Activated T-helper 17 cell treated with anti-CD3 and anti-CD28 coated beads, Interleukin-2, amount 50 U/mL, for 72 hours (primary cell): Measurements from ENCODE around the gene DTNBP1. TPM values are rescaled to one million over a fixed set of nuclear protein-coding genes. Genes with fewer than 3 reads are reported as not detected.

Experiments
- ATAC-seq: fragments of 150-1000 bp; cut with Tn5 transposase; replicated peaks from 2 replicates; pipeline ENCODE4 v1.10.0; 2021; ENCODE audit warnings: mild to moderate bottlenecking, moderate library complexity
- H3K27ac Mint-ChIP-seq: one replicate; pipeline ENCODE4 v1.8.0; 2022; ENCODE audit warnings: mixed read lengths
- H3K27me3 Mint-ChIP-seq: one replicate; pipeline ENCODE4 v1.8.0; 2022; ENCODE audit warnings: mixed read lengths
- H3K36me3 Mint-ChIP-seq: one replicate; pipeline ENCODE4 v1.8.0; 2022; ENCODE audit warnings: low read depth, mild to moderate bottlenecking, mixed read lengths
- H3K4me1 Mint-ChIP-seq: one replicate; pipeline ENCODE4 v1.8.0; 2022; ENCODE audit warnings: mixed read lengths
- H3K4me3 Mint-ChIP-seq: one replicate; pipeline ENCODE4 v1.8.0; 2022; ENCODE audit warnings: mild to moderate bottlenecking, mixed read lengths
- H3K9me3 Mint-ChIP-seq: one replicate; pipeline ENCODE4 v1.8.0; 2022; ENCODE audit warnings: mixed read lengths
- total RNA-seq, 2 donors: library from RNA; stranded (reverse); gene quantifications; one replicate each; pipeline ENCODE4 v1.2.3, GENCODE V29; 2022

Gene DTNBP1
- total RNA-seq, 2 donors from 2014 or later: 13.8 to 24.8 TPM

DNA sequence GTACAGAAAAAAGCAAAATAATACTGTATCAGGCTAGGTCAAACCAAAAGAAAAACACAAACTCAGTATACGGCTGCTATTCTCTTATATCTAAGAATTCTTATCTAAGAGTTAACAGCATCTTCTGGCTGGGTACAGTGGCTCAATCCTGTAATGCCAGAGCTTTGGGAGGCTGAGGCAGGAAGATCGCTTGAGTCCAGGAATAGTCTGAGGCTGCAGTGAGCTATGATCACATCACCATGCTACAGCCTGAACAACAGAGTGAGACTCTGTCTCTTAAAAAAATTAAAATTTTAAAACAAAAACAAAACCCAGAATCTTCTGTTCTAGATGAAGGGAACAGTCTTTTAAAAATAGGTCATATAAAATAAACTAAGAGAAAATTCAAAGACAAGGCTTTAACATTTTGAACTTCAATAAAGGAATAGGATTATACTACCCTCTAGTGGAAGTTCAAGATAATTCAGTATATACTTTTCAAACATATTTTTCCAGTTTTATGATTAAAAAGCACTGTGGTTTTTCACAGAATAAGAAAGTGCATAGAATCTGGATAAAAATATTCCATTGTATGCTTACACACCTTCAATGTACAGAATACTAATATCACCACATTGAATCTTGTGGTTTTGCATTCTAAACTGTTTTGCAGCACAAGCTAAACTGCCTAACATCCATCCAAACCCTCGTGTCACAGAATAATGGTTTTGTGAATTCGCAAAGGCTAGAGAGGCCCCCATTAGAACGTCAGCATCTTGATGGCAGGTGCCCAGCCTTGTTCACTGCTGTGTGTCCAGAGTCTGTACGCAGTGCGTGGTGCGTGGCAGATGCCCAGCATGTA is 39.3 kb downstream of the DTNBP1 start:
- peak; percentile 12 for ATAC-seq
- Mint-ChIP-seq H3K27ac (no peak overlapping the region), H3K9me3 (no peaks in the 10 kb centered on the region), H3K4me3 (no peak overlapping the region), H3K27me3 (no peaks in the 10 kb centered on the region), H3K36me3 (peaks cover 24% of the 10 kb centered on the region), H3K4me1 (peaks cover 11% of the 10 kb centered on the region)

DNA sequence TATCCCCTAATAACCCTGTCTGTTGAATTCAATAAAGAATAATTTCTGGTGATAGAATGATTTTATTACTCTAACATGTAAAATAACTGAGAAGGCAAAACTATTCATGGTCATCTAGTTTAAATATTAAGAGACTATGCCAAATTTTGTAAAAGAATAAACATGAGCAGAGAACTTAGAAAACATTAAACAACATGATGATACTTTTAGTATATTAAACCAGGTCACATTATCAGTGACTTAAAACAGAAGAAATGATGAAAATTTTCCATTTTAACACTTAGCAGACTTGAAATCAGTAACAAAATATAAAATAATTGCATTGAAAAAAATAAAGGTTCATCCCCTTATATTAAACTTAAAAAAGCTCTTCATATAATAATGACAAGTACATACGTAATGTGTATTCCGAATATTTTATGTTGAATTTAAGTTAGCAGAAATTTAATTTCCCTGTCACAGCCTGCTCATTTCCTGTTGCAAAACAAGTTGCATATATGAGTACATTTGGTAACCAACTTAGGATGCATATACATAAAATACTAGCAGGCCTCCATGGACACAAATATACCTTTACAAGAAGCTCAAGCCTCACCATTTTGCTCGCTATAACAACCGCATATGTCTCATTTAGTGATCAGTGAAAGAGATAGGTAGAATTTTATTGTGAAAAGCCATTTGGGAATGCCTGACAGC is 40.6 kb downstream of the DTNBP1 start:
- peak overlapping the region; percentile 76 for H3K27ac Mint-ChIP-seq
- peaks cover 20% of the 10 kb centered on the region for H3K36me3 Mint-ChIP-seq
- H3K4me1 Mint-ChIP-seq: peaks cover 6% of the 10 kb centered on the region
- no peaks in the 10 kb centered on the region for H3K27me3 Mint-ChIP-seq
- no peaks in the 10 kb centered on the region for H3K9me3 Mint-ChIP-seq
- no peak for ATAC-seq
- H3K4me3 Mint-ChIP-seq: no peak overlapping the region

DNA sequence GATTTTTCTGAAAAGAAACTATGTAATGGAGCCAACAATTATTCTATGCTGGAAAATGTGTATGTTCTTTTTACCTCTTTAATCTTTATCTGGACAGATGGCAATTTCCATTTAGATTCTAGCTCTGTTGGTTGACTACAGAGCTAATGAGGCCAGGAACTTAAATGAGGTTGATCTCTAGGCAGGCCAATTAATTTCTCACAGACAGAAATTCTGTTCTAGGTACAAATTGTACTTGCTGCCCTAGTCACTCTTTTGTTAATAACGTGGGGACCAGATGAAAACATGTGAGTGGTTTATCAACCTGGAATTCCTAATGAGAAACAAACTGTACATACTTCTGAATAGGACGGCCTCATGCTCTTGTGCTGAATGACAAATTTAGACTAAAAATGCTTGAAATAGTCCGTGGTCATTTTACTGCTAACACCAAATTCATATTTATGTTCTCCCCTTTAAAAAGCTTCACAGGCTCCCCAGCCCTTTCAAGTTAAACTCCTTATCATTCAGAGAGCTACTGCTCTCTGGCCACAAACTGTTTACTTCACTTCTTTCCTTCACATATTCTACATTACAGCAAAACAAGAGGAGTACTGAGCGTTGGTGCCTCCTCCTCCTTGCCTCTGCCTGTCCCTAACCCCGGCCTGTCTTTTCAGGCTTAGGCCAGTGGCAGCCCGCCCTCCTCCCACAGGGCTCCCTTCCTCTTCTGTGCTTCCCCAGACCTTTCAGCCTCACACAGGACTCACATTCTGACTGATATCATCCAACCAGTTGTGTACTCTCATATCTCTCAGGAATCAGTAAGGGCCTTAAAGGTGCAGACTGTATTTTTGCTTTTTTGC is 41.4 kb downstream of the DTNBP1 start:
- H3K27me3 Mint-ChIP-seq: no peaks in the 10 kb centered on the region
- no peaks in the 10 kb centered on the region for H3K9me3 Mint-ChIP-seq
- H3K4me3 Mint-ChIP-seq: no peak overlapping the region
- H3K36me3 Mint-ChIP-seq: peaks cover 12% of the 10 kb centered on the region
- H3K4me1 Mint-ChIP-seq: peaks cover 6% of the 10 kb centered on the region
- peak overlapping the region; percentile 76 for H3K27ac Mint-ChIP-seq
- peak; percentile 87 for ATAC-seq

GRCh38 chr6:15620611-15621010 is 42.2 kb downstream of the DTNBP1 start:
- no peaks in the 10 kb centered on the region for H3K9me3 Mint-ChIP-seq
- no peak overlapping the region for H3K27ac Mint-ChIP-seq
- ATAC-seq: no peak
- peaks cover 5% of the 10 kb centered on the region for H3K36me3 Mint-ChIP-seq
- H3K4me3 Mint-ChIP-seq: no peak overlapping the region
- H3K27me3 Mint-ChIP-seq: no peaks in the 10 kb centered on the region
- peaks cover 6% of the 10 kb centered on the region for H3K4me1 Mint-ChIP-seq

- Mint-ChIP-seq H3K36me3 (peaks cover 14% of the 10 kb centered on the region), H3K27me3 (no peaks in the 10 kb centered on the region), H3K4me3 (no peak overlapping the region), H3K4me1 (peaks cover 6% of the 10 kb centered on the region), H3K27ac (no peak overlapping the region), H3K9me3 (no peaks in the 10 kb centered on the region)
- no peak for ATAC-seq
Observed at GRCh38 chr6:15619330-15619729, 43.5 kb downstream of the DTNBP1 start.

DNA sequence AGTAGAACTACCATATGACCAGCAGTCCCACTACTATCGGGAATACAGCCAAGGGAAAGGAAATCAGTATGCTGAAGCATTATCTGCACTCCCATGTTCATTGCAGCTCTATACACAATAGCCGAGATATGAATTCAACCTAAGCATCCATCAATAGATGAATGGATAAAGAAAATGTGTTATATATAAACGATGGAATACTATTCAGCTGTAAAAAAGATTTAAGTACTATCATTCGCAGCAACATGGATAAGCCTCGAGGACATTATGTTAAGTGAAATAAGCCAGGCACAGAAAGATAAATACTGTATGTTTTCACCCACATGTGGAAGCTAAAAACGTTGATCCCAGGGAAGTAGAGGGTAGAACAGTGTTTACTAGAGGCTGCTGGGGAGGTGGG is 44.1 kb downstream of the DTNBP1 start:
- H3K27ac Mint-ChIP-seq: no peak overlapping the region
- no peak overlapping the region for H3K4me3 Mint-ChIP-seq
- no peaks in the 10 kb centered on the region for H3K9me3 Mint-ChIP-seq
- H3K36me3 Mint-ChIP-seq: peaks cover 20% of the 10 kb centered on the region
- ATAC-seq: no peak
- H3K4me1 Mint-ChIP-seq: peaks cover 11% of the 10 kb centered on the region
- no peaks in the 10 kb centered on the region for H3K27me3 Mint-ChIP-seq

GRCh38 chr6:15616261-15616660 is 46.6 kb downstream of the DTNBP1 start:
- Mint-ChIP-seq H3K27ac (peak overlapping the region; percentile 13), H3K9me3 (no peaks in the 10 kb centered on the region), H3K27me3 (no peaks in the 10 kb centered on the region), H3K4me3 (no peak overlapping the region), H3K4me1 (peaks cover 13% of the 10 kb centered on the region), H3K36me3 (peaks cover 41% of the 10 kb centered on the region)
- ATAC-seq: no peak

DNA sequence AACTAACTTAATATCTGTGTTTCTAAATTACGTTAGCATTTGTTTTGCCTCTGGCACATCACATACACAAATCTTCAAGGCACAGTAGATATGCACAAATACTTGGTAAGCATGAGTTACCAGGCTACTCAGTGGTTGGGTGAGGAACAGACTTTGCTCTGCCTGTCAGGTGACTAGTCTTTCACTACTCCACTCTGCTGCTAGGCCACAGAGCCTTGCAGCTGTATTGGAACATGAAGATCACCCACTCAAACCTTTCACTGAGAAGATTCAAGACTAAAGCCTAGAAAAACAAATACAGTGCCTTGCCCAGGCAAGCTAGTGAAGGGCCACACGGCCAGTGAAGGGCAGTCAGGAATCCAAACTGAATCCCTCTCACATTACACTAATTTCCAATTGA is 47.0 kb downstream of the DTNBP1 start:
- Mint-ChIP-seq H3K9me3 (no peaks in the 10 kb centered on the region), H3K36me3 (peaks cover 44% of the 10 kb centered on the region), H3K4me3 (no peak overlapping the region), H3K27ac (peak overlapping the region; percentile 13), H3K4me1 (peaks cover 13% of the 10 kb centered on the region), H3K27me3 (no peaks in the 10 kb centered on the region)
- ATAC-seq: no peak

GRCh38 chr6:15614277-15614676 is 48.6 kb downstream of the DTNBP1 start:
- peaks cover 55% of the 10 kb centered on the region for H3K36me3 Mint-ChIP-seq

GRCh38 chr6:15608396-15608795 is 54.4 kb downstream of the DTNBP1 start:
- H3K4me3 Mint-ChIP-seq: no peak overlapping the region
- peaks cover 12% of the 10 kb centered on the region for H3K4me1 Mint-ChIP-seq
- H3K9me3 Mint-ChIP-seq: no peaks in the 10 kb centered on the region
- H3K36me3 Mint-ChIP-seq: peaks cover 67% of the 10 kb centered on the region
- H3K27me3 Mint-ChIP-seq: no peaks in the 10 kb centered on the region
- H3K27ac Mint-ChIP-seq: no peak overlapping the region
- no peak for ATAC-seq

More at GRCh38 chr6:15614277-15614676, 48.6 kb downstream of the DTNBP1 start:
- Mint-ChIP-seq H3K9me3 (no peaks in the 10 kb centered on the region), H3K27ac (no peak overlapping the region), H3K4me3 (no peak overlapping the region), H3K27me3 (no peaks in the 10 kb centered on the region), H3K4me1 (peaks cover 13% of the 10 kb centered on the region)
- no peak for ATAC-seq

- Mint-ChIP-seq H3K36me3 (peaks cover 62% of the 10 kb centered on the region), H3K4me1 (peaks cover 8% of the 10 kb centered on the region), H3K4me3 (no peak overlapping the region), H3K27ac (no peak overlapping the region), H3K9me3 (no peaks in the 10 kb centered on the region), H3K27me3 (no peaks in the 10 kb centered on the region)
- ATAC-seq: no peak
Observed at GRCh38 chr6:15607603-15608002, 55.2 kb downstream of the DTNBP1 start.

GRCh38 chr6:15606347-15606746 is 56.5 kb downstream of the DTNBP1 start:
- H3K36me3 Mint-ChIP-seq: peaks cover 60% of the 10 kb centered on the region

DNA sequence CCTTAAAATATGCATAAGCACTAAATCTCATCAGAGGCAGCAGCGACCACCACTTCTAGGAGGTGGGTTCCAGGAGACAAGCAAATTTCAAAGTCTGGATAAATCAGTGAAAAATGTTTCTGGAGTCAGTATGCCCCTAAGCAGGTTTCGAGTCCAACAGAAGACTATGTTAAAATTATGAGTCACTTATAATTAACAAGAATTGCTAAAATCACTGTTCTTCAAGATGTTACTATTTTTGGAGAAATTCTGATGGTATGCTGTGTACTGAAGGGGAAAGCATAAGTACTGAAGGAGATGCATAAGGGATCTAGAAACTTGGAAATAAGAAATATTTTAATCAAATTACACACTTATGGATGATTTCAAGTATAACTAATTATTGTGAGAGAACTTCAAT is 58.0 kb downstream of the DTNBP1 start:
- peaks cover 62% of the 10 kb centered on the region for H3K36me3 Mint-ChIP-seq
- no peak overlapping the region for H3K27ac Mint-ChIP-seq
- H3K4me1 Mint-ChIP-seq: peaks cover 5% of the 10 kb centered on the region
- no peaks in the 10 kb centered on the region for H3K9me3 Mint-ChIP-seq
- no peaks in the 10 kb centered on the region for H3K27me3 Mint-ChIP-seq
- no peak for ATAC-seq
- H3K4me3 Mint-ChIP-seq: no peak overlapping the region

More at GRCh38 chr6:15606347-15606746, 56.5 kb downstream of the DTNBP1 start:
- Mint-ChIP-seq H3K4me3 (no peak overlapping the region), H3K27me3 (no peaks in the 10 kb centered on the region), H3K9me3 (no peaks in the 10 kb centered on the region), H3K27ac (no peak overlapping the region), H3K4me1 (peaks cover 5% of the 10 kb centered on the region)
- ATAC-seq: no peak

DNA sequence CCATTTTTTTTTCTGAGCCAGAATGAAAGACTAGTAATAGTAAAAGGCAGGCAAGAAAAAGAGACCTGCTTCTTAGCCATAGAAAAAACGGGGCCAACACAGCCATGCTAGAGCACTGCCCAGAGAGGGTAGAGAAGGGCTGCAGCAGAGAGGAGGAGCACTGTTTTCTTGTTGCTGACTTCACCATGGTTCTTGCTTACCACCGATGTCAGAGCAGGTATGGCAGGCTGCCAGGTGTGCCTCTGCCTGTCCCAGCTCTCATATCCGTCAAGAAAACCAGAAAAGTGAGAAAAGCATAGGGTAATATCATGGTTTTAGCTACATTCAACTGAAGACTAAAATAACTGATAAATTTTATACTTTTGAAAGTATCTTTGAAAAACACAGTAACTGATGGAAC is 60.7 kb downstream of the DTNBP1 start:
- Mint-ChIP-seq H3K36me3 (peaks cover 37% of the 10 kb centered on the region), H3K27me3 (no peaks in the 10 kb centered on the region), H3K4me3 (no peak overlapping the region), H3K4me1 (peaks cover 5% of the 10 kb centered on the region), H3K27ac (no peak overlapping the region), H3K9me3 (no peaks in the 10 kb centered on the region)
- ATAC-seq: no peak
